Type B pancreatic cell (in vitro differentiated cells): ENCODE results near the gene RBPJL. TPM values are rescaled to one million over a fixed set of nuclear protein-coding genes. Genes with fewer than 3 reads are reported as not detected.

Experiments
- DNase-seq: peaks from one replicate; pipeline ENCODE4 v3.0.0; 2021; ENCODE audit warnings: mixed read lengths; ENCODE audit not compliant: unreplicated experiment; ENCODE audit errors: extremely low spot score
- H3K27ac Mint-ChIP-seq: 2 replicates; pipeline ENCODE4 v1.8.0; 2021; ENCODE audit warnings: mild to moderate bottlenecking, mixed read lengths
- H3K27me3 Mint-ChIP-seq: 2 replicates; pipeline ENCODE4 v1.8.0; 2021; ENCODE audit warnings: mixed read lengths
- H3K36me3 Mint-ChIP-seq: 2 replicates; pipeline ENCODE4 v1.8.0; 2021; ENCODE audit warnings: mixed read lengths
- H3K4me1 Mint-ChIP-seq: one replicate; pipeline ENCODE4 v1.8.0; 2021; ENCODE audit warnings: mixed read lengths; ENCODE audit not compliant: unreplicated experiment
- H3K4me3 Mint-ChIP-seq: 2 replicates; pipeline ENCODE4 v1.8.0; 2021; ENCODE audit warnings: mild to moderate bottlenecking, mixed read lengths
- H3K9me3 Mint-ChIP-seq: 2 replicates; pipeline ENCODE4 v1.8.0; 2021; ENCODE audit warnings: mixed read lengths
- CTCF ChIP-seq: fragments of 200-600 bp; sonication (generic); conservative IDR thresholded peaks from 2 replicates; pipeline ENCODE4 v1.5.0; 2021; ENCODE audit warnings: antibody characterized with exemption, mild to moderate bottlenecking
- total RNA-seq: library from RNA; stranded (reverse); gene quantifications from 2 replicates; pipeline ENCODE4 v1.2.1, GENCODE V29; 2021; ENCODE audit warnings: low replicate concordance

RBPJL gene
- total RNA-seq, 1 donor from 2014 or later, result not detected

- Mint-ChIP-seq H3K9me3 (no peaks in the 10 kb centered on the region), H3K4me1 (peaks cover 14% of the 10 kb centered on the region), H3K27ac (no peak overlapping the region), H3K36me3 (no peaks in the 10 kb centered on the region), H3K27me3 (peaks cover 12% of the 10 kb centered on the region), H3K4me3 (no peak overlapping the region)
- TF ChIP-seq CTCF, result peak; percentile 69
- DNase-seq, result no peak
These were observed 5.7 kb upstream of the RBPJL start for GRCh38 chr20:45300961-45301360.

- no peak for TF ChIP-seq CTCF
- no peak overlapping the region for H3K27ac Mint-ChIP-seq
- peaks cover 14% of the 10 kb centered on the region for H3K27me3 Mint-ChIP-seq
- H3K4me3 Mint-ChIP-seq, result no peak overlapping the region
- no peaks in the 10 kb centered on the region for H3K9me3 Mint-ChIP-seq
- peaks cover 14% of the 10 kb centered on the region for H3K4me1 Mint-ChIP-seq
- H3K36me3 Mint-ChIP-seq, result no peaks in the 10 kb centered on the region
- no peak for DNase-seq
These were observed 4.8 kb upstream of the RBPJL start for GRCh38 chr20:45301824-45302271.

GRCh38 chr20:45303586-45304463, 2.8 kb upstream of the RBPJL start:
- Mint-ChIP-seq H3K27ac (no peak overlapping the region), H3K9me3 (no peaks in the 10 kb centered on the region), H3K4me1 (peaks cover 14% of the 10 kb centered on the region), H3K27me3 (peaks cover 19% of the 10 kb centered on the region), H3K4me3 (no peak overlapping the region), H3K36me3 (no peaks in the 10 kb centered on the region)
- no peak for DNase-seq
- no peak for TF ChIP-seq CTCF

- H3K9me3 Mint-ChIP-seq, result no peaks in the 10 kb centered on the region
- H3K4me1 Mint-ChIP-seq, result peaks cover 14% of the 10 kb centered on the region
- H3K27ac Mint-ChIP-seq, result no peak overlapping the region
- H3K27me3 Mint-ChIP-seq, result peaks cover 19% of the 10 kb centered on the region
- no peak for TF ChIP-seq CTCF
- no peak overlapping the region for H3K4me3 Mint-ChIP-seq
- DNase-seq, result no peak
- H3K36me3 Mint-ChIP-seq, result no peaks in the 10 kb centered on the region
These were observed 2.1 kb upstream of the RBPJL start for GRCh38 chr20:45304464-45304999.

GRCh38 chr20:45305262-45305661, 1.4 kb upstream of the RBPJL start:
- Mint-ChIP-seq H3K27me3 (peaks cover 23% of the 10 kb centered on the region), H3K27ac (no peak overlapping the region), H3K36me3 (no peaks in the 10 kb centered on the region), H3K4me3 (no peak overlapping the region), H3K9me3 (no peaks in the 10 kb centered on the region), H3K4me1 (peaks cover 14% of the 10 kb centered on the region)
- DNase-seq, result no peak
- no peak for TF ChIP-seq CTCF
